HEK293T (cell line): Measurements from ENCODE around the gene LRRK1.

ENCODE experiments used
- CTCF ChIA-PET: fragments of 350-600 bp; formaldehyde crosslinking; extraction: SDS; loops from one replicate; lab custom pipeline; 2021; ENCODE audit warnings: antibody characterized with exemption, inconsistent platforms; lab: Yijun Ruan, JAX
- POLR2A ChIA-PET: fragments of 350-600 bp; formaldehyde crosslinking; extraction: SDS; loops from one replicate; lab custom pipeline; 2020; ENCODE audit warnings: antibody characterized with exemption, inconsistent platforms; lab: Yijun Ruan, JAX
- DNase-seq: peaks from one replicate; pipeline ENCODE4 v3.0.0; 2012; ENCODE audit warnings: mixed read lengths; ENCODE audit errors: extremely low spot score
- ARNT ChIP-seq: fragments of 450-650 bp; IDR thresholded peaks from 2 replicates; pipeline ENCODE4 v1.6.1; 2017; ENCODE audit warnings: mild to moderate bottlenecking
- BHLHE40 ChIP-seq: fragments of 450-650 bp; IDR thresholded peaks from 2 replicates; pipeline ENCODE4 v1.6.1; 2016; ENCODE audit warnings: mild to moderate bottlenecking, moderate library complexity, borderline replicate concordance
- CTBP1 ChIP-seq: fragments of 450-650 bp; IDR thresholded peaks from 2 replicates; pipeline ENCODE4 v1.6.1; 2016; ENCODE audit warnings: borderline replicate concordance
- ELF4 ChIP-seq: fragments of 450-650 bp; IDR thresholded peaks from 2 replicates; pipeline ENCODE4 v1.6.1; 2017; ENCODE audit warnings: antibody characterized with exemption
- FOXA1 ChIP-seq: fragments of 450-650 bp; IDR thresholded peaks from 2 replicates; pipeline ENCODE4 v1.6.1; 2016; ENCODE audit warnings: mild to moderate bottlenecking
- FOXK2 ChIP-seq: fragments of 450-650 bp; IDR thresholded peaks from 2 replicates; pipeline ENCODE4 v1.6.1; 2016; ENCODE audit warnings: mild to moderate bottlenecking
- FOXM1 ChIP-seq: fragments of 450-650 bp; IDR thresholded peaks from 2 replicates; pipeline ENCODE4 v1.6.1; 2017; ENCODE audit warnings: mild to moderate bottlenecking, borderline replicate concordance
- HDGF ChIP-seq: fragments of 450-650 bp; IDR thresholded peaks from 2 replicates; pipeline ENCODE4 v1.6.1; 2017; ENCODE audit warnings: antibody characterized with exemption, borderline replicate concordance
- L3MBTL2 ChIP-seq: fragments of 450-650 bp; conservative IDR thresholded peaks from 2 replicates; pipeline ENCODE4 v1.6.1; 2016; ENCODE audit warnings: mild to moderate bottlenecking
- LEF1 ChIP-seq: fragments of 450-650 bp; IDR thresholded peaks from 2 replicates; pipeline ENCODE4 v1.6.1; 2017; ENCODE audit warnings: mild to moderate bottlenecking, borderline replicate concordance
- NFRKB ChIP-seq: fragments of 450-650 bp; IDR thresholded peaks from 2 replicates; pipeline ENCODE4 v1.6.1; 2016; ENCODE audit warnings: mild to moderate bottlenecking, moderate library complexity
- SP1 ChIP-seq: fragments of 450-650 bp; IDR thresholded peaks from 2 replicates; pipeline ENCODE4 v1.6.1; 2017
- SUZ12 ChIP-seq: fragments of 450-650 bp; IDR thresholded peaks from 2 replicates; pipeline ENCODE4 v1.6.1; 2016; ENCODE audit warnings: mild to moderate bottlenecking
- TARDBP ChIP-seq: fragments of 450-650 bp; IDR thresholded peaks from 2 replicates; pipeline ENCODE4 v1.6.1; 2016
- ZNF384 ChIP-seq: fragments of 450-650 bp; IDR thresholded peaks from 2 replicates; pipeline ENCODE4 v1.6.1; 2016
- TF ChIP-seq, protein P1 (sequence below): fragments of 450-650 bp; IDR thresholded peaks from 2 replicates; pipeline ENCODE4 v1.6.1; 2016

LRRK1 gene

DNA sequence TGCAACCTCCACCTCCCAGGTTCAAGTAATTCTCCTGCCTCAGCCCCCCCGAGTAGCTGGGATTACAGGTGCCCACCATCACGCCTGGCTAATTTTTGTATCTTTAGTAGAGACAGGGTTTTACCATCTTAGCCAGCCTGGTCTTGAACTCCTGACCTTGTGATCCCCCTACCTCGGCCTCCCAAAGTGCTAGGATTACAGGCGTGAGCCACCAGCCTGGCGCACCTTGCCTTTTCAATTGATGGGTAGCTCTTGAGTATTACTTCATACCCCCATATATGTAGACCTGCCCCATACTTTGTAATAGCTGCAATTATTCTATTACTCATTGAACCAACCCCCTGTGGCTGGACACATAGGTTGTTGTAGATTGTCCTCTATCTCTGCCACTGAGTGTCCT, 101.3 kb downstream of the LRRK1 start:
- CTCF ChIA-PET, result interaction anchor here (0.6 to 2.0 kb wide), 3 partner anchors 12 to 235 kb away, joined by 3 to 19 read pairs (median 3); no protein-coding TSS in a partner anchor
- DNase-seq, result no peak
- TF ChIP-seq SP1 (no peak), LEF1 (no peak), FOXK2 (no peak), L3MBTL2 (no peak), HDGF (no peak), BHLHE40 (no peak)
- POLR2A ChIA-PET, result no interaction called here

DNA sequence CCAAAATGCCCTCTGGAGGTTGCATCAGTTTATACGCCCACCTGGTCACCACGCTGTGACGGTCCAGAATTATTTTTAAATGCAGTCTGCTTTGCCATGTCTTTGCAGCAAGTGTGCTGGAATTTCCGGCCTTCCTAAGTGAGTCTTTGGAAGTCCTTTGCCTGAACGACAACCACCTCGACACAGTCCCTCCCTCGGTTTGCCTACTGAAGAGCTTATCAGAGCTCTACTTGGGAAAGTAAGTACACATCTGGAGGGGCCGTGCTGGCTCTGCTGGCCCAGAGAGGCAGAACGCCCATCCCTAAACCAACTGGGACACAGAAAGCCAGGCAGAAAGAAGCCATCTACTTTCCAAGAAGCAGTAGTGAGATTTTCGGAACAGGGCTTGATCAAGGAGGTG, 101.8 kb downstream of the LRRK1 start:
- TF ChIP-seq HDGF (no peak), ELF4 (no peak), BHLHE40 (no peak), ZNF384 (no peak), L3MBTL2 (no peak)
- no peak for DNase-seq
- ChIA-PET POLR2A (no interaction called here), CTCF (interaction anchor here (0.6 kb wide), 1 partner anchor 12 kb away, joined by 3 read pairs; no protein-coding TSS in a partner anchor)

GRCh38 chr15:101022306-101022705, 103.1 kb downstream of the LRRK1 start:
- ChIA-PET POLR2A (no interaction called here), CTCF (interaction anchor here (1.9 kb wide), 1 partner anchor 14 kb away, joined by 7 read pairs; no protein-coding TSS in a partner anchor)
- no peak for DNase-seq
- no peak for TF ChIP-seq ELF4
- TF ChIP-seq BHLHE40, result no peak
- TF ChIP-seq ARNT, result no peak
- TF ChIP-seq, protein P1, sequence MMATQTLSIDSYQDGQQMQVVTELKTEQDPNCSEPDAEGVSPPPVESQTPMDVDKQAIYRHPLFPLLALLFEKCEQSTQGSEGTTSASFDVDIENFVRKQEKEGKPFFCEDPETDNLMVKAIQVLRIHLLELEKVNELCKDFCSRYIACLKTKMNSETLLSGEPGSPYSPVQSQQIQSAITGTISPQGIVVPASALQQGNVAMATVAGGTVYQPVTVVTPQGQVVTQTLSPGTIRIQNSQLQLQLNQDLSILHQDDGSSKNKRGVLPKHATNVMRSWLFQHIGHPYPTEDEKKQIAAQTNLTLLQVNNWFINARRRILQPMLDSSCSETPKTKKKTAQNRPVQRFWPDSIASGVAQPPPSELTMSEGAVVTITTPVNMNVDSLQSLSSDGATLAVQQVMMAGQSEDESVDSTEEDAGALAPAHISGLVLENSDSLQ, result no peak
- TF ChIP-seq LEF1, result no peak
- TF ChIP-seq CTBP1, result no peak

GRCh38 chr15:101022876-101023275, 103.7 kb downstream of the LRRK1 start:
- CTCF ChIA-PET, result interaction anchor here (0.6 to 1.9 kb wide), 3 partner anchors 14 to 132 kb away, joined by 3 to 7 read pairs (median 3); no protein-coding TSS in a partner anchor
- POLR2A ChIA-PET, result no interaction called here
- TF ChIP-seq SUZ12 (no peak), FOXK2 (no peak), BHLHE40 (no peak), FOXM1 (no peak), L3MBTL2 (no peak), NFRKB (no peak), ARNT (no peak), SP1 (no peak), ELF4 (no peak), TARDBP (no peak), HDGF (no peak), FOXA1 (no peak), LEF1 (no peak), CTBP1 (no peak), ZNF384 (no peak)
- TF ChIP-seq, protein P1, result no peak
- no peak for DNase-seq

DNA sequence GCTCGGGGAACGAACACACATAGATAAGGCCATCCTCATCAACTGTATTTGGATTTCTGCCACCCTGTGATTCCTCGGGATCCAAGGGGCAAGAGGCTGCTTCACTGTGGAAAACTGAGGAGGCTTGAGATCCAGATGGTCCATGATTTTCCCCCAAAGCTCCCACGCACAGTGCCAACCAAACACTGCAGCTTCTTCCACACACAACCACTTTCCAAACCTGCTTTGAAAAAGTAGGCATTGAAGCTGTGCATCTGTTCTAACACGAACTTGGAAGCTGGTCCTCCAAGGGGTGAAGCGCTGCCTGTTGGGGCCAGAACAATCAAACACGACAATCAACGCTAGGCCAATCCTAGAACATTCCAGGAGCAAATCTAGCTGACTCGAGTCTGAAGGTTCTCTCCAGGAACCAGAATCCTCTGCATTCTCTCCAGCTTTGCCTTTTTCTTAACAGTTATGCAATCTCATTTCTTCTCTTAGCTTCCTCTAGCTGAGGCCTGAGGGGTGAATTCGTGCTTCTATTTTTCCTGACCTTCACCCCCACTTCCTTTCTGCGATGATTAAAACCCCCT, 104.4 kb downstream of the LRRK1 start:
- ChIA-PET CTCF (interaction anchor here (0.7 to 2.0 kb wide), 5 partner anchors 8 to 265 kb away, joined by 3 to 7 read pairs (median 3); no protein-coding TSS in a partner anchor), POLR2A (no interaction called here)
- no peak for DNase-seq
- TF ChIP-seq FOXM1 (no peak), HDGF (no peak), ARNT (no peak), SP1 (no peak), FOXA1 (no peak)

DNA sequence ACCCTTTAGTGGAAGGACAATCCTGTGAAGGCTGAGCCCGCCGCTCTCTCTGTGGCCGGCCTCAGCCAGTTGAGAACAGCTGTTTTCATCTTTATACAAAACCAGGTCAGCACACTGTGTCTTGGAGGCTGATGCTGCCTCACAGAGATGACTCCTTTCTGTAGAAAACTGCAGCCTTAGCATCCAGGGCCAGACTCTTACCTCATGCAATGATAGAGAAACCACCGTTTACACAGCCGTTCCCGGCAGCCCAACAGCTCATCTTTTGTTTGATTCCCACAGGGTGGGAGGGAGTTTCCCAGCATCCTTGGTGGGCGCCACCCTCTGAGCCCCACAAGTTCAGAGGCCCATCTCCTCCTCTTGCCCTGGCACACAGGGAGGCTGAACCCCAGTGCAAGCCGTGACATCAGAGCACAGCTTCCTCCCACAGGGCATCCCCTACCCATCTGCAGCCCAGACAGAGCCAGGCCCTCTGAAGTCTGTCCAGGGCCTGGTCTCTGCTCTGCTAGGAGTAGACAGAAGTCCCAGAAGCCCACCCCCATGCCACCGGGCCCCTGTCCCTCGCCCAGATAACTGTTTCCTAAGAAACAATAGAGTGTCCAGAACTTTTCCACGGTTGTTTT, 105.0 kb downstream of the LRRK1 start:
- DNase-seq, result no peak
- TF ChIP-seq FOXK2, result no peak
- POLR2A ChIA-PET, result no interaction called here
- CTCF ChIA-PET, result interaction anchor here (0.7 to 2.0 kb wide), 4 partner anchors 8 to 265 kb away, joined by 3 to 7 read pairs (median 4); no protein-coding TSS in a partner anchor

DNA sequence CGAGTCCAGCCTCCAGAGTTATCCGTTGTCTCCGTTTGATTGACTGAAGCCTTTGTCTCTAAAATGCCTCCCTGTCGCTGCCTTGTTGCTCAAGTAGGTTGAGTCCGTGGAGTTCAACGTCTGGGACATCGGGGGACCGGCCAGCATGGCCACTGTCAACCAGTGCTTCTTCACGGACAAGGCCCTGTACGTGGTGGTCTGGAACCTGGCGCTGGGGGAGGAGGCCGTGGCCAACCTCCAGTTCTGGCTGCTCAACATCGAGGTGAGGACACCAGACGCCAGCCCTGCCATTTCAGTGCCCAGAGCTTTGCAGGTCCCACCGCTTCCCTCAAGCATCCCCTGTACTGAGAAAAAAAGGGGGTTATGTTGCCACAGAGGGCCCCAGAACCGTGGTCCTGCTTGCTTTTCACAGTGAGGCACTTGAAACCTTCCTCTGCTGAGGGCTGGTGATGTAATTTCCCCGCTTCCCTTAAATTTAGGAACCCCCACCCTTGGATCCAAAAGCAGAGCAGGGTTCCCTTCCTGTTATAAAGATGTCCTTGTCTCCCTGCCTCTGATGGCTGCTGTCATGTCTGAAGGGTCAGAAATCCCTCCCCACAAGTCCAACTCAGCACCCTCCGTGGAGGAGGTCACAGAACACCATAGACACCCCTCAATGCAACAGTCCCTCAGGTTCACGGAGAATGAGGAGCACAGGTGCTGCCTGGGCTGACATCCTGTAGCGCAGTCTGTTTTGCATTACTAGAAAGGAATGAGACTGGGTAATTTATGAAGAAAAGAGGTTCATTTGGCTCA, 105.7 kb downstream of the LRRK1 start:
- CTCF ChIA-PET, result interaction anchor here (2.0 kb wide), 1 partner anchor 9 kb away, joined by 6 read pairs; no protein-coding TSS in a partner anchor
- POLR2A ChIA-PET, result no interaction called here
- no peak for DNase-seq
- TF ChIP-seq ARNT (no peak), SP1 (no peak), L3MBTL2 (no peak), CTBP1 (no peak), ZNF384 (no peak), ELF4 (no peak), TARDBP (no peak), HDGF (no peak), FOXA1 (no peak), BHLHE40 (no peak), FOXM1 (no peak)
